SU-DHL-6 (cell line): Measurements from ENCODE around the gene EFCAB13.

Experiments used
- CTCF ChIP-seq: fragments of 200-600 bp; sonication (generic); IDR thresholded peaks from one replicate; pipeline ENCODE4 v1.5.1; 2017; ENCODE audit warnings: antibody characterized with exemption, mild to moderate bottlenecking, low read length, moderate library complexity; ENCODE audit not compliant: insufficient read depth, poor library complexity, severe bottlenecking
- EZH2phosphoT487 ChIP-seq: fragments of 200-600 bp; sonication (generic), shearing (Covaris generic); conservative IDR thresholded peaks from 2 replicates; pipeline ENCODE4 v1.6.1; 2018; ENCODE audit warnings: mild to moderate bottlenecking, antibody characterized with exemption, low read length, moderate library complexity, mixed read lengths

- TF ChIP-seq EZH2phosphoT487, result no peak
- TF ChIP-seq CTCF, result no peak
Observed at GRCh38 chr17:47400333-47400732, 76.6 kb downstream of the EFCAB13 start.
